MCF 10A (cell line): ENCODE data around the gene DPYD. TPM values are rescaled to one million over a fixed set of nuclear protein-coding genes. Genes with fewer than 3 reads are reported as not detected.

Experiments
- BruUV-seq: library from RNA; stranded (reverse); fragments of 400-500 nt; replicated peaks from 2 replicates; lab custom pipeline; 2021; lab: Mats Ljungman, UMichigan
- CTCF ChIA-PET: fragments of 300-600 bp; sonication (Branson Sonifier 250); formaldehyde crosslinking; extraction: SDS; loops from one replicate; lab custom pipeline; 2021; ENCODE audit warnings: antibody characterized with exemption, inconsistent platforms; lab: Yijun Ruan, JAX
- POLR2A ChIA-PET: fragments of 300-600, 350-650 bp; sonication (Branson Sonifier 250); formaldehyde crosslinking; extraction: SDS; loops from one replicate; lab custom pipeline; 2020; ENCODE audit warnings: antibody characterized with exemption, inconsistent platforms; lab: Yijun Ruan, JAX
- DNase-seq: peaks from one replicate; pipeline ENCODE4 v3.0.0-alpha.2; 2018; ENCODE audit not compliant: unreplicated experiment
- H3K27ac Mint-ChIP-seq: one replicate; pipeline ENCODE4 v1.8.0; 2022; ENCODE audit warnings: mild to moderate bottlenecking, low read depth, mixed read lengths; ENCODE audit not compliant: unreplicated experiment
- H3K27me3 Mint-ChIP-seq: one replicate; pipeline ENCODE4 v1.8.0; 2022; ENCODE audit warnings: mixed read lengths; ENCODE audit not compliant: insufficient read depth, unreplicated experiment
- H3K36me3 Mint-ChIP-seq: one replicate; pipeline ENCODE4 v1.8.0; 2022; ENCODE audit warnings: mild to moderate bottlenecking, moderate library complexity, mixed read lengths; ENCODE audit not compliant: insufficient read depth, unreplicated experiment
- H3K4me1 Mint-ChIP-seq: one replicate; pipeline ENCODE4 v1.8.0; 2022; ENCODE audit warnings: mixed read lengths; ENCODE audit not compliant: insufficient read depth, unreplicated experiment
- H3K4me3 Mint-ChIP-seq: one replicate; pipeline ENCODE4 v1.8.0; 2022; ENCODE audit warnings: mild to moderate bottlenecking, moderate library complexity, mixed read lengths; ENCODE audit not compliant: unreplicated experiment
- H3K9me3 Mint-ChIP-seq: one replicate; pipeline ENCODE4 v1.8.0; 2022; ENCODE audit warnings: mixed read lengths; ENCODE audit not compliant: unreplicated experiment
- CTCF ChIP-seq: fragments of 200-600 bp; IDR thresholded peaks from one replicate; pipeline ENCODE4 v1.8.0; 2022; ENCODE audit warnings: antibody characterized with exemption, mild to moderate bottlenecking; ENCODE audit not compliant: unreplicated experiment
- intact Hi-C: fragments of 100-400 bp; cut with micrococcal nuclease; formaldehyde crosslinking; loops from 2 replicates; pipeline ENCODE4 v1.14.1; 2022
- total RNA-seq: library from RNA; stranded (reverse); gene quantifications from 2 replicates; pipeline ENCODE4 v1.2.3, GENCODE V29; 2022

The DPYD gene
- total RNA-seq, 1 experiment from 2014 or later: 48.2 TPM

GRCh38 chr1:97112442-97112841, 808.4 kb downstream of the DPYD start:
- ChIA-PET POLR2A (no interaction called here), CTCF (no interaction called here)
- Mint-ChIP-seq H3K27me3 (no peaks in the 10 kb centered on the region), H3K4me1 (no peaks in the 10 kb centered on the region), H3K4me3 (no peak overlapping the region), H3K36me3 (no peaks in the 10 kb centered on the region), H3K27ac (no peak overlapping the region), H3K9me3 (no peaks in the 10 kb centered on the region)
- BruUV-seq: no TSS peak
- no peak for TF ChIP-seq CTCF
- intact Hi-C loops: no loop called here
- DNase-seq: no peak

GRCh38 chr1:97108179-97108578, 812.7 kb downstream of the DPYD start:
- H3K27ac Mint-ChIP-seq: no peak overlapping the region
- ChIA-PET CTCF (no interaction called here), POLR2A (no interaction called here)
- H3K27me3 Mint-ChIP-seq: no peaks in the 10 kb centered on the region
- no peak for TF ChIP-seq CTCF
- H3K4me3 Mint-ChIP-seq: no peak overlapping the region
- intact Hi-C loops: no loop called here
- no peaks in the 10 kb centered on the region for H3K4me1 Mint-ChIP-seq
- DNase-seq: no peak
- no TSS peak for BruUV-seq
- H3K9me3 Mint-ChIP-seq: peaks cover 22% of the 10 kb centered on the region
- peaks cover 5% of the 10 kb centered on the region for H3K36me3 Mint-ChIP-seq

- no TSS peak for BruUV-seq
- Mint-ChIP-seq H3K27me3 (no peaks in the 10 kb centered on the region), H3K4me3 (no peak overlapping the region), H3K4me1 (no peaks in the 10 kb centered on the region), H3K36me3 (peaks cover 5% of the 10 kb centered on the region), H3K27ac (no peak overlapping the region), H3K9me3 (peaks cover 22% of the 10 kb centered on the region)
- no peak for TF ChIP-seq CTCF
- intact Hi-C loops: no loop called here
- no peak for DNase-seq
- CTCF ChIA-PET: no interaction called here
- POLR2A ChIA-PET: no interaction called here
Measured at GRCh38 chr1:97105531-97105930, 815.3 kb downstream of the DPYD start.

- H3K36me3 Mint-ChIP-seq: peaks cover 18% of the 10 kb centered on the region
- H3K4me1 Mint-ChIP-seq: no peaks in the 10 kb centered on the region
- CTCF ChIA-PET: no interaction called here
- H3K27me3 Mint-ChIP-seq: no peaks in the 10 kb centered on the region
- no peak overlapping the region for H3K4me3 Mint-ChIP-seq
- H3K27ac Mint-ChIP-seq: no peak overlapping the region
- no TSS peak for BruUV-seq
- intact Hi-C loops: no loop called here
- POLR2A ChIA-PET: no interaction called here
- H3K9me3 Mint-ChIP-seq: peaks cover 26% of the 10 kb centered on the region
- no peak for TF ChIP-seq CTCF
- no peak for DNase-seq
Measured at GRCh38 chr1:97101509-97101908, 819.3 kb downstream of the DPYD start.
